HG02678 (cell line): ENCODE results near the gene FSTL5.

Experiments used
- ATAC-seq: cut with Tn5 transposase; IDR thresholded peaks from one replicate; pipeline ENCODE4 v1.9.1; 2021; ENCODE audit warnings: mild to moderate bottlenecking, moderate library complexity; ENCODE audit not compliant: unreplicated experiment

The FSTL5 gene

DNA sequence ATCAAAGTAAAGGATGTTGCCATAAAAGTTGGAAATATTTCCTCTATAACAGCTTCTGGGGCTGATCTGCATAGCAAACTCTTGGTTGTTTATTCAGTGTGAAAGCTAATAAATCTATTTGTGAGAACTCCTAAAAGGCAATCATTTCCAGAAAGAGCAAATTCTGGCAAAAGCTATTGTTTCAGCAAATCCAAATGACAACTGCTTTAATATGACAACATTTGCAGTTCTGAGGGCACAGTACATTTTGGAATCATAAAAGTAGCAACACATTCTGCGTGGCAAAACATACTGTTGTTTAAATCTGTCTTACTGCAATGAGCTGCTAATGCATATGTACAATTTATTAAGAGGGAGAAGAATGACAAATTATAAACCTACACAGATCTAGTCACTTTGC, 818.1 kb downstream of the FSTL5 start:
- no peak for ATAC-seq

DNA sequence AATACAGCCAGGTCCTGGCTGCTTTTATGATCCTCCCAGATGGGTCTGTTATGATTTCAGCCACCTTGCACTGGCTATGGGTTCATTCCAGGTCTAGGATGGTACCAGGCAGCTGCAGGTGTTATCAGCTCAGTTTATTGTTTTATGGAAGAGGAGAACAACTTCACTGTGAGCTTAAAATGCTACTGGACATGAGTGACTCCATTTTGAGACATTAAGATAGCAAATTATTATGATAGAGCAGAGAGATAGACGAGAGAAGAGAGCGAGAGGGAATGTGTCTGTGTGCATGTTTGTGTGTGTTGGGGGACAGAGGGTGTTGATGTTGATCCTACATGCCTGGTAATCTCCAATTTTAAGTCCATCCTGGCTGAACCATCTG, 820.2 kb downstream of the FSTL5 start:
- ATAC-seq = no peak

DNA sequence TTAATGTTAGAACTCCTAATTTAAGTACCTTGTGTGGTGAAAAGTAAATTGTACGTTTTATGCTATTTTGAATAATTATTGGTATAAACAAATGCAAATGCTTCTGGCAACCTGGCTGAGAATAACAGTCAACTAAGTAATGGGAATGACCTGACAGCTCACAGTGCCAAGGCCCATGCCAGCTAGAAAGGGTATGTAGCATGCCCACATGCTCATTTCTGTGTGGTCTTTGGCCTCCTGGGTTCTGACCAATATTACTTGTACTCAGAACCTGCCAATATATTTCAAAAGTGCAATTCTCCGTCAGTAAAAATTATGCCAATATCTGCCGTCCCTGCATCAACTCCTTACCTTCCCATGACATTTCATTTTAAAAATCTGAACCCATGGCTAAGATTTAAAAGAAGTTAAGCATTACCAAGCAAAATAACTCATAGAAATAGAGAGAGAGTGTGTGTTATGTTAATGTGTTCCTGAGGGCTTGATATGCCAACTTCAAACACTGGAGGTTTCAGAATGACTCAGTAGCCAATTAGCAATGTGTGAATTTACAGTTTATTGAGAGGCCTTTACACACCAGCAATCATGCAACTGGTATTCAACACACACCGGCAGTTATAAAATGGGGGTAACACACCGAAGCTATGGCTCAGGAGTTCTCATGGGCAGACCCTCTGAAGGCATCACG, 820.8 kb downstream of the FSTL5 start:
- no peak for ATAC-seq

DNA sequence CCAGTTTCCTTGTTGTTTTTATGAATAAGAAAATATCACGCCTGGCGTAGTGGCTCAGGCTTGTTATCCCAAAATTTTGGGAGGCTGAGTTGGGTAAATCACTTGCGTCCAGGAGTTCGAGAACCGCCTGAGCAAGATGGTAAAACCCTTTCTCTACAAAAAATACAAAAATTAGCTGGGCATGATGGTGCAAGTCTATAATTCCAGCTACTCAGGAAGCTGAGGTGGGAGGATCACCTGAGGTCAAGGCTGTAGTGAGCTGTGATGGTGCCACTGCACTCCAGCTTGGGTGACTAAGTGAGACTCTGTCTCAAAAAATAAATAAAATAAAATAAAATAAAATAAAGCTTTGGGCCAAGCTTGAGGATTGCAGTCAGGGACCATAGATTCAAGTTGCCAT, 827.2 kb downstream of the FSTL5 start:
- no peak for ATAC-seq

DNA sequence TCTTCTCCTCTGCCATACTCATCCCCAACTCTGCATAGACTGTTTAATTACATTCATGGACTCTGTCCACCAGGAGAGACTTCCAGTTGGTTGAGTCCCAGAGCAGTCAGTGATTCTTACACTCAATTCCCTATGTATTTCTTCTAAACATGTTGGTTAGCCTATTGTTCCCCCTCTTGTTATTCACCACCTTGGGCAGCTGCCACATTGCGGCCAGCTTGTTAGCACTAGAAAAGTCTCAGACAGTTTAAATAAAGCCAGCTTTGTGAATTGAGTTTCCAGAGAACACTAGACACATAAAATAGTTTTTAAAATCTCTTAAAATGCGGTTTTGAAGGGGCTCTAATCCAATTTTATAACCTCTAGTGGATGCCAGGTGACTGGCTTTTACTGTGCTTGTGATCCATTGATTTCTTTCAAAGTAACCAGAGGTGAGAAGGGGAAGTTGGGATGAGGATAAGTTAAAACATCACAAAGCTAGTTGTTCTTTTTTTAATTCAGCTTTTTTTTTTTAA, 827.7 kb downstream of the FSTL5 start:
- ATAC-seq = no peak
